Upper lobe of right lung (tissue), 1 donor: ENCODE data around the gene RIBC1. TPM values are rescaled to one million over a fixed set of nuclear protein-coding genes. Genes with fewer than 3 reads are reported as not detected.

Experiments
- ATAC-seq: fragments of 200-7000 bp; cut with Tn5 transposase; one replicate; pipeline ENCODE4 v1.9.1; 2020; ENCODE audit warnings: mild to moderate bottlenecking, moderate library complexity
- DNase-seq: peaks from one replicate; pipeline ENCODE4 v3.0.0-alpha.2; 2020
- H3K27ac ChIP-seq: fragments of 200-600 bp; one replicate; pipeline ENCODE4 v1.8.0; 2022
- H3K27me3 ChIP-seq: fragments of 200-600 bp; one replicate; pipeline ENCODE4 v1.8.0; 2022; ENCODE audit warnings: mild to moderate bottlenecking
- H3K36me3 ChIP-seq: fragments of 200-600 bp; one replicate; pipeline ENCODE4 v1.8.0; 2022
- H3K4me1 ChIP-seq: fragments of 200-600 bp; one replicate; pipeline ENCODE4 v1.8.0; 2022
- H3K4me3 ChIP-seq: fragments of 200-600 bp; one replicate; pipeline ENCODE4 v1.8.0; 2022; ENCODE audit warnings: mild to moderate bottlenecking
- H3K9me3 ChIP-seq: fragments of 200-600 bp; one replicate; pipeline ENCODE4 v1.8.0; 2022
- intact Hi-C: fragments of 100-400 bp; cut with DNase I; formaldehyde crosslinking; loops from one replicate; pipeline ENCODE4 v1.11.0; 2022
- total RNA-seq: library from RNA; stranded (reverse); fragmentation: NEBNext Ultra II Directional; extraction: Animal tissue kit (Norgen Biotek cat#: 25700); gene quantifications from one replicate; pipeline ENCODE4 v1.2.1, GENCODE V29; 2021
- TF ChIP-seq, protein P1 (sequence below): fragments of 200-600 bp; IDR thresholded peaks from one replicate; pipeline ENCODE4 v1.8.0; 2022; ENCODE audit warnings: antibody characterized with exemption
- donor health status: DM: no; HTN: yes; CAD: no; lungs with severe emphysema.

RIBC1 gene
- total RNA-seq, 1 donor from 2014 or later = 0.87 TPM

DNA sequence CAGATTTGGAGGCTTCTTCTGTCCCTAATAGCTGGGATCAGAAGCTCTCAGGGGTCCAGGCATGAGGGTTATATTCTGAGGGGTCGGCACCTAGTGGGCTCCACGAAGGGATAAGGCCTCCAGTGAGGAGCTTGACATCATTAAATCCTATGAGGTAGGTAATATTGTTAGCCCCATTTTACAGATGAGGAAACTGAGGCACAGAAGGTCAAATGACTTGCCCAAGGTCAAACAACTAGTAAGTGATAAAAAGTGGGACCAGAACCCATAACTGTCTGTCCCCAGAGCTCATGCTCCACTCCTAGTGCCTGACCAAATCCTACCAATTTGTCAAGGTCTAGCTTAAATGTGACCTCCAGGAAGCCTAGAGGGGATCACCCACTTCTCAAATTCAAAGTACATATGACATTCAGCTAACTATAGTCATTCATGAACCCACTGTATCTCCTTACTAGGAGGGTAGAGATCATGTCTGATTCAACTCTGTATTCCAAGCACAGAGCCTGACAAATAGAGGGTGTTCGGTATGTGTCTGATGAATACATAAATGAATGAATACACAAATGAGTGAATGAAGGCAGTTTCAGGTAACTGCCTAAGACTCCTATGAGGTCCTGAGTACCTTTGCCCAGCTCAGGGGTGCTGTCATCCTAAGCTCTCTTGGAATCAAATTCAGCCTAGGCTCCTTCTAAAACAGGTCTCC, 43.5 kb upstream of the RIBC1 start:
- ATAC-seq (no peak), DNase-seq (no peak)
- TF ChIP-seq, protein P1, sequence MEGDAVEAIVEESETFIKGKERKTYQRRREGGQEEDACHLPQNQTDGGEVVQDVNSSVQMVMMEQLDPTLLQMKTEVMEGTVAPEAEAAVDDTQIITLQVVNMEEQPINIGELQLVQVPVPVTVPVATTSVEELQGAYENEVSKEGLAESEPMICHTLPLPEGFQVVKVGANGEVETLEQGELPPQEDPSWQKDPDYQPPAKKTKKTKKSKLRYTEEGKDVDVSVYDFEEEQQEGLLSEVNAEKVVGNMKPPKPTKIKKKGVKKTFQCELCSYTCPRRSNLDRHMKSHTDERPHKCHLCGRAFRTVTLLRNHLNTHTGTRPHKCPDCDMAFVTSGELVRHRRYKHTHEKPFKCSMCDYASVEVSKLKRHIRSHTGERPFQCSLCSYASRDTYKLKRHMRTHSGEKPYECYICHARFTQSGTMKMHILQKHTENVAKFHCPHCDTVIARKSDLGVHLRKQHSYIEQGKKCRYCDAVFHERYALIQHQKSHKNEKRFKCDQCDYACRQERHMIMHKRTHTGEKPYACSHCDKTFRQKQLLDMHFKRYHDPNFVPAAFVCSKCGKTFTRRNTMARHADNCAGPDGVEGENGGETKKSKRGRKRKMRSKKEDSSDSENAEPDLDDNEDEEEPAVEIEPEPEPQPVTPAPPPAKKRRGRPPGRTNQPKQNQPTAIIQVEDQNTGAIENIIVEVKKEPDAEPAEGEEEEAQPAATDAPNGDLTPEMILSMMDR = no peak
- Histone ChIP-seq H3K27ac (no peak overlapping the region), H3K9me3 (no peaks in the 10 kb centered on the region), H3K4me3 (no peak overlapping the region), H3K27me3 (no peaks in the 10 kb centered on the region), H3K36me3 (peaks cover 39% of the 10 kb centered on the region), H3K4me1 (no peaks in the 10 kb centered on the region)
- intact Hi-C loops = no loop called here

DNA sequence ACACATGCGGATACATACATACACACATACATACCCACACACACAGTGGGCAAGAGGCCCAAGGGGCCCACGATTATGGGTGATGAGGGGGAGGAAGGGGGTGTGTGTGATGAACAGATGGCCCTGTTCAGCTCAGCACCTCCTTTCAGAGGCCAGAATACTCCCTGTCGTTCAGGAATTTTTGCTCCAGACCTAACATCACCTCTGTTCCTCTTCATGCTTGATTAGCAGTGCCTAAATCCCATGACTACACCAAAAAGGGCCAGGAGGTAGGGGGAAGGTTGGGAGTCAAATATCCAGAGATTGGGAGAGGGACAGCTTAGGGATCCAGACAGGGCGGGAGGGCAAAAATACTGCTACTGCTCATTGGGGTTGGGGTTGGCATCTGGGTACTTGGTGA, 42.9 kb upstream of the RIBC1 start:
- intact Hi-C loops = no loop called here
- ATAC-seq = no peak
- H3K4me3 ChIP-seq = no peak overlapping the region
- TF ChIP-seq, protein P1 = no peak
- no peaks in the 10 kb centered on the region for H3K9me3 ChIP-seq
- H3K27me3 ChIP-seq = no peaks in the 10 kb centered on the region
- no peaks in the 10 kb centered on the region for H3K4me1 ChIP-seq
- peaks cover 39% of the 10 kb centered on the region for H3K36me3 ChIP-seq
- DNase-seq = no peak
- no peak overlapping the region for H3K27ac ChIP-seq

DNA sequence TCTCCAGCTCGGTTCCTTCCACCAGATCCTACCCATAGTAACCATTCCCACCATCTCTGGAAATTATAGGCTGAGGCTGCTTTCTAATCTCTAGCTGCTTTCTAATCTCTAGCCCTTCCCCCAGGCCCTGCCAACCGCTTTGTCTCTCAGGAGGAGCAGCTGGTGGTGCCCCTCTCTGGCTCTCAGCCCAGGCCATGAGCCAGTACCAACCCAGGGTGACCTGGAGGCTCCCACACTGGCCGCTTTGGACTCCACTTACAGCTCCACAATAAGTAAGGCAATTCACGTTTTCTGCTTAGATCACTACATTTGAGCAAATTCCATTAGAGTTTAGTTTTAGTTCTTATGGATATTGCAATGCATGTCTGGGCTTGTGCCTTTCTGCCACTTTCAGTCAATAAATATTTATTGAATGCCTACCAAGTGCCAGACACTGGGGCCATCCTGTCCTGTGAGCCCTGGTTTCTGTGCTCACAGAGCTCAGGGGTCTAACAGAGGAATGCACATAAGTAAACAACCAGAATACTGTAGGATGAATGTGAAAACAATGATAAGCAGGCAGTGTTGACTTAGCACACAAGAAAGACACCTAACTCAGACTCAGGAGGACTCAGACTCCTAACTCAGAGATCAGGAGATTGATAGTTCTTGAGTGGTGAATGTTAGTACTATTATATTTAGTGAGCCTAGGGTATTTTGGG, 39.1 kb upstream of the RIBC1 start:
- H3K27ac ChIP-seq = no peak overlapping the region
- H3K36me3 ChIP-seq = peaks cover 51% of the 10 kb centered on the region
- H3K4me3 ChIP-seq = no peak overlapping the region
- no peak for DNase-seq
- ATAC-seq = no peak
- no peaks in the 10 kb centered on the region for H3K9me3 ChIP-seq
- intact Hi-C loops = no loop called here
- TF ChIP-seq, protein P1 = no peak
- no peaks in the 10 kb centered on the region for H3K4me1 ChIP-seq
- no peaks in the 10 kb centered on the region for H3K27me3 ChIP-seq

DNA sequence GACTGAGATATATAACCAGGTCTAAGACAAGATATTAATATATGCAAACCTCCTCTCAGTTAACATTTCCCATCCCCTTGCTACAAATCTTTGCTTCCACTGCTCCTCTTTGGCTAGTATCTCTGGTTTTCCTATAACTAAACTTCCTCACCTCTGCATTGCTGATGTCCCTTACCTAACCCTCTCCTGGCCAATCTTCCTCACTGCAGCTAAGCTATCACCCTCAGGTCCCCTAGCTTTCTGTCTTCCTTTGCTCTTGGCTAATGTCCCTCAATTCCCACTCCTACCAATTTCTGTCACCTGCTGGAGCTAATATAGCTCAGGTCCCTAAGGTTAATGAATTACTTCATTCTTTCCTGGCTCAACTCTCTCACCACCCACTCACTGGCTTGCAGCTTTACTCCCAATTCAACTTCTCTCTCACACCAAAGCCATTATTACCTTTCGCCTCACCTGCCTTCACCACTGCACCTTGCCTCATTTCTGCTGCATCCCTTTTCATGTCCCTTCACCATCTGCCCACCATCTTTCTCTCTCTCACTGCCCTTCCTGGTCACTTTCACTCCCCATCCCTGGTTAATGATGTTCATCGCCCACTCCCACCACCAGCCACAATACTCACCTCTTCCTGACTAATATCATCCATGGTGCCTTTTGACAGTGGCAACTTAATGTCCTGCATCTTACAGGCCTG, 26.9 kb upstream of the RIBC1 start:
- no peaks in the 10 kb centered on the region for H3K9me3 ChIP-seq
- DNase-seq (no peak), ATAC-seq (no peak)
- no peaks in the 10 kb centered on the region for H3K27me3 ChIP-seq
- H3K36me3 ChIP-seq = peaks cover 4% of the 10 kb centered on the region
- H3K4me1 ChIP-seq = no peaks in the 10 kb centered on the region
- TF ChIP-seq, protein P1 = no peak
- no peak overlapping the region for H3K4me3 ChIP-seq
- intact Hi-C loops = no loop called here
- no peak overlapping the region for H3K27ac ChIP-seq

DNA sequence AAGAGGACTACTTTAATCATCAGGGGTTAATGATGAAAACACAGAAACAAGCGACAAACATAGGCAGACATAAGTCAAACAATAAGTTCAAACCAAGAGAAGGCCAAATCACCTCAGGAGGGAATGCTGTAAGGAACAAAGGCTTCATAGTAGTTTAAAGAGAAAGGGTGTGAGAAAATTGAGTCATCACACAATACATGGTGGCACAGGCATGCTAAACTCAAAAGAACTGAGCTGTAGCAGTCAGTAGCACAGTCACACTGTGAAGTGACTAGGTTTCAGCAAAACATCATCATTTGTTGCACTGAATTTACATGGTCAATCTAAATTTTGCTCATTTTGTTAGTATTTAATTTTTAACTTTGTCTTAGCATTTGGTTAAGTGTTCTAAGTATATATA, 24.5 kb upstream of the RIBC1 start:
- intact Hi-C loops = no loop called here

More for the DNA sequence above, 24.5 kb upstream of the RIBC1 start:
- ATAC-seq (no peak), DNase-seq (no peak)
- Histone ChIP-seq H3K9me3 (no peaks in the 10 kb centered on the region), H3K36me3 (peaks cover 19% of the 10 kb centered on the region), H3K27me3 (no peaks in the 10 kb centered on the region), H3K27ac (no peak overlapping the region), H3K4me1 (no peaks in the 10 kb centered on the region), H3K4me3 (no peak overlapping the region)
- TF ChIP-seq, protein P1 = no peak
